GM21737 (cell line): Measurements from ENCODE around the gene SASS6.

Source experiments
- ATAC-seq: cut with Tn5 transposase; IDR thresholded peaks from one replicate; pipeline ENCODE4 v1.9.1; 2021; ENCODE audit warnings: mild to moderate bottlenecking, moderate library complexity; ENCODE audit not compliant: unreplicated experiment

SASS6 gene

DNA sequence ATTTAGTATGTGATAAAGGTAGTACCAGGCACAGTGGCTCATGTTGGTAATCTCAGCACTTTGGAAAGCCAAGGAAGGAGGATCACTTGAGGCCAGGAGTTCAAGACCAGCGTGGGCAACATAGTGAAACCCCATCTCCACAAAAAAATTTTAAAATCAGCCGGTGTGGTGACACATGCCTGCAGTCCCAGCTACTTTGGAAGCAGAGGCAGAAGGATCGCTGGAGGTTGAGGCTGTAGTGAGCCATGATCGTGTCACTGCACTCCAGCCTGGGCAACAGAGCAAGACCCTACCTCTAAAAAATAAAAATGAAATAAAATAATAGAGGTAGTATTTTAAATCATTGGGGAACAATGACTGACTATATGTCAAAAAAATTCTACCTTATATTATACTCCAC, 17.2 kb downstream of the SASS6 start:
- ATAC-seq: no peak

DNA sequence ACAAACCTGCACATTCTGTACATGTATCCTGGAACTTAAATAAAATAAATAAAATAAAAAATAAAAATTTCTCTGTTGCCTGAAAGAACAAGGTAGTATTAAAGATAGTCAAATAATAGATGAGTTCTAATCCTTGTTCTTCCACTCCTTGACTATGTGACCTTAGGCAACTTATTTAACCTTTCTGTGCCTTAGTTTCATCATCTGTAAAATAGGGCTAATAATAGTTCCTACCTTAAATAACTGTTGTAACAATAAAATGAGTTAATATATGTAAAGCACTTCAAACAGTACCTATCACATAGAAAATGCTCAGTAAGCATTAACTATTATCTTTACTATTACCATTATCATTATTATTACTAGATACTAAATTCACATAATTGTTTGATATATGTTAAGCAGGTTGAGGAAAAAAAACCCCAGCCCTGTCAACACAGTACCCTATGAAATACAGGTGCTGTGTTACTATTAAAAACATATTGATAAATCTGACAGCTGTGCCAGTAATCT, 23.1 kb downstream of the SASS6 start:
- no peak for ATAC-seq

DNA sequence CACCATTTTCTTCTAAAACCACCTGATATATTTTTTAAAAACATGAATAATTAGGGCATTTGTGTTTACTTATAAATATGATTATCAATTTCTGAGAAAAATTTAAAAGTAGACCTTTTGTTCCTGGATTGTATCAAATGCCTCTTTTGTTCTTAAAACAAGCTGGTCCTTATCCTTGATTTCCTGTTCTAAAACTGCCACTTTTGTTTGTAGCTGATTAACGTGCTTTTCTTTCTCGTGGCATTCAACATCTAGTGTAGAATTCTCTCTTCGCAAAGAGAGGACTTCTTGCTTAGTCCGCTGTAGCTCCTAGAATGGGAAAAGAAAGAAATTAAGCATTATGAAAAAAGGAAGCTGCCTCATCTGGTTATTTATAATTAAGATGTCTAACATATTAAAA, 25.0 kb downstream of the SASS6 start:
- no peak for ATAC-seq

DNA sequence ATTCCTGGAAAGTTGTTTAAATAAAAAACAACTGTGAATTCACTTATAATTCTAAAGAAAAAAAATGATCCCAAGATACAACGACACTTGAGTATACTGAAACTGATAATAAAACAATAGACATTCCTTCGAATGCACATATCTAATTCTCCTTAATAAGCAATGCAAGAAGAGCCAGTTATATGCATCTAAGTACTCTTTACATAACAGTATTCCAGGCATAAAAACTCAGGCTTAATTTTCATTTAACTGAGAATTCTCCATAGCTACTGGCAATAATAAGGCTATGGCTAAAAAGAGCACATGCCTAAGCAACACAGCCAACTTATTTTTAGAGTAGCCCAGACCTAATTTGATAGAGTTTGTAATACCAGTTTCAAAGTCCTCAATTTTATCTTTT, 31.2 kb downstream of the SASS6 start:
- no peak for ATAC-seq

DNA sequence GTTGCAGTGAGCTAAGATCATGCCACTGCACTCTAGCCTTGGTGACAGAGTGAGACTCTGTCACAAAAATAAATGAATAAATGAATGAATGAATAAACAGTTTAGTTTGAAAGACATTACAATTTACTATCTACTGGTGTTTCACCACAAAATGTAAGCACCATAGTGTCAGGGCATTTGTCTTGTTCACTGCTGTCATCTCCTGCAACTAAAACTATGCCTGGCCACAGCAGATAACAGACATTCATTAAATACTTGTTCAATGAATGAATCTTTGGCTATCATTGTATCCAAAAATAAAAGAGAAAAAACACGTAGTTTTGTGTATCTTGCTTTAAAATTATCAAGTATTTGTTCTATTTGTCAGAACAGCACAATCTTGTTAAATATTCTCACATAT, 32.5 kb downstream of the SASS6 start:
- ATAC-seq: no peak

DNA sequence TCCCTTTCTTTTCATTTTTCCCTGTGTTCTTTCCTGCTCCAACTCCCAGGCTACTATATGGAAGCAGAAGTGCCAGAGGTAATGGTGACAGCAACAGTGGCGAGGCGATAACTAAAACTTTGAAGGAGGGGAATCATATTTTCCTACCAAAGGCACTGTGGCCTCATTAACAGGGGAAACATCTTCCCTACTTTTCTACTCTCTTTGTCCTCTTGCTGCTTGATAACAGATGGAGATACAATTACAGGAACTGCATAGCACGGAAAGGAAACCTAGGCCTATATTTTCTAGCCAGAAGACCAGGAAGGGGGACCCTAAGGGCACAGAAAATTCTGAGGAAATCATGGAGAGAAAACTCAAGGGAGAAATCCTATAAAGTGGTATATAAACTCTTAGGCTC, 42.3 kb downstream of the SASS6 start:
- ATAC-seq: no peak

DNA sequence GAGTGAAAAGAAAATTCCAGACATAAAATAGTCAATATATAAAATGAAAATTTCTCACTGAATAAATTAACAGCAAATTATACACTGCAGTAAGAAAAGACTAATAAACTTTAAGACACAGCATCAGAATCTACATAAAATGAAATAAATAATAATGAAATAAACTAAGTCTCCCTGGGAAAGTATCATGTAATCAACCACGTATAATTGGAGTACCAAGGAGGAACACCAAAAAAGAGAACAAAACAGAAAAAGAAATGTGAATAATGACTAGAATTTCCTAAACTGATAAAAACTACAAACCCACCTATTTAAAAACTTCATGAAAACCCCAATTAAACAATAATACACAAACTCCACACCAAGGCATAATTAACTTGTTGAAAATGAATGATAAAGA, 43.6 kb downstream of the SASS6 start:
- no peak for ATAC-seq

DNA sequence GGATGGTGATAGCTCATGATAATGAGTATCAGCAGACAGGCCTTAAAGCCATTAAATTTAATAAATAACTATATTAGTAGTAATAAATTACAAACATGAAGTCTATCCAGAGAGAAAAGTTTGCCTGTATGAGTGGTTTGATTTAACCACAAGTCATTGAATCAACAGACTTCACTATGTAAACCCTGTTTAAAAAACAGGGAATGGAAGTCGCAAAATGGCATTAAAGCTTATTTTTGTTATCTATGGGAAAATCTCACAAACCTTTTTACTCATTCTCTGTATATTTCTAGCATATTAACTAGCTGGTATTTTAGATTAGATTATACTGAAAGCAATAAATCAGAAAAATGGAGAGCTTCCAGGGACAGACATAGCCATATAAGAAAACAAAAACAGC, 45.3 kb downstream of the SASS6 start:
- ATAC-seq: no peak

DNA sequence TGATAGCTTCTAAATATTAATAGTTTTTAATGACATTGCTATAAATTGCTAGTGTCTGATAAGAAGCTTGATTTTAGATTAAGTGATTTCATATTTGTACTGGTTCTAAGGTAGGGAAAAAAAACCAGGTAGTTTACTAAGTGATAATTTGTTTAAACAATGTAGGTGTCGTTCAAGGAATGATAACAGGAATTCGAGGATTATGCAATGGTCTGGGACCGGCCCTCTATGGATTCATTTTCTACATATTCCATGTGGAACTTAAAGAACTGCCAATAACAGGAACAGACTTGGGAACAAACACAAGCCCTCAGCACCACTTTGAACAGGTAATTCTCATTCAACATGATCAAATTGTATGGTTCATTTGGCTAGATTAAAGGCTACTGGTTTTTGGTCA, 52.4 kb downstream of the SASS6 start:
- ATAC-seq: no peak

DNA sequence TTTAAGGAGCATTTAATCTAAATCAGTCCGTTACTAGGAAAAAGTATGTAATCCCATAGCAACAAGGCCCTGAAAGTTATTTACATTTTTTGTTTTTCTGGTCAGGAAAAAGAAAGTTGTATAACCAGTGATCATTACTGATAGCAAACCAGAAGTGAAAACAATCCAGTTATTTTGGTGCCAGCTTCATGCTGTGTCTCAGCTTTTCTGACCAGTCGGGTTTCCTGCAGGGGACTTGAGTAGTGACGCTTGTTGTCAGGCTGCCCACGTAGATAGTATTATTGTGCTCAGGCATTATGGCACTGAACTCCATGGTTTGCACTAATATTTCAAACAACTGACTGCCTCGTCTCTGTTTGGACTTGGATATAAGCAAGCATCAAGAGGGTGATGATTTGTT, 55.2 kb downstream of the SASS6 start:
- peak; percentile 33 for ATAC-seq

DNA sequence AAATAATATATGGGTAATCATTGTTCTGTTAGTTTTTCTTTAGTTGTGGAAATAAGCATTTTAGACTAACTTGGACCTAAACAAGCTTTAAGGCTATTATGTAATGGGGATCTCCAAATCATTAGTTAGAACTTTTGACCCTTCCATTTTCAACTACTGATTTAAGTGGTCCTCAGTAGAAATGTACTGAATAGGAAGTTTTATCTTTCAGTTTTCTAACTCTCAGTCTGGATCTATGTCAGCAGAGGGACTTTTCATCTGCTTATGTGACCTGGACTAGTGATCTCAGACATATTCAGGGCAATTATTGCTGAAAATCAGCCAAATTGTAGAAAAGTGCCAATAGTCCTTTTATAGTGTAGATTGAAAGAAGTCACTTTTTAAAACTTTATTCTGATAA, 56.0 kb downstream of the SASS6 start:
- peak; percentile 59 for ATAC-seq

DNA sequence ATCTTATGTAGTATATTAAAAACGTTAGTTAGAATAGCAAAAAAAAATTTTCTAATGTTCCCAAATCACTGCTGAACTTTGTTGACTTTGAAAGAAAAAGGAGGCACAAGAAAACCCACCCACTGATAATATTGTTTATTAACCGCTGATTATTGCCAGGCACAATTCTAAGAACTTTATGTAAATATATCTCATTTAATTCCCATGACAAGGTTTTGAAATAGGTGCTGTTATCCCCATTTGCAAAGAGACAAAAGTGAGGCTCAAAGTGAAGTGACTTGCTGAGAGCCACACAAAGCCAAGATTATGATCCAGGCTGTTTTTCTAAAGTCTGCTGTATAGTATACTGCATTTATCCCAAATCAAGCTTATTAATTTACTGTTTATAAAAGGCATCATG, 56.4 kb downstream of the SASS6 start:
- no peak for ATAC-seq

DNA sequence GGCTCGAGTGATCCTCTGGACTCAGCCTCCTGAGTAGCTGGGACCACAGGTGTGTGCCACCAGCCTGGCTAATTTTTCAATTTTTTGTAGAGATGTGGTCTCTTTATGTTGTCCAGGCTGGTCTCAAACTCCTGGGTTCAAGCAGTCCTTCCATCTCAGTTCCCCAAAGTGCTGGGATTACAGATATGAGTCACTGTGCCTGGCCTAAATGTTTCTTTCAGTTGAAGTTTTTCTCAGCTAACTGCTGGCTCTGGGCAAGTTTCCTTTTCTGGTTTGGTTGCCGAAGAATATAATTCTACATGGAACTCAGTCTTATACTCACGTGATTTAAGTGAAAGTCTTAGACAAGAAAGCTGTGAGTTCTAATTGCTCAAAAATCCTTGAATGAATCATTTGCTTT, 57.0 kb downstream of the SASS6 start:
- ATAC-seq: no peak

DNA sequence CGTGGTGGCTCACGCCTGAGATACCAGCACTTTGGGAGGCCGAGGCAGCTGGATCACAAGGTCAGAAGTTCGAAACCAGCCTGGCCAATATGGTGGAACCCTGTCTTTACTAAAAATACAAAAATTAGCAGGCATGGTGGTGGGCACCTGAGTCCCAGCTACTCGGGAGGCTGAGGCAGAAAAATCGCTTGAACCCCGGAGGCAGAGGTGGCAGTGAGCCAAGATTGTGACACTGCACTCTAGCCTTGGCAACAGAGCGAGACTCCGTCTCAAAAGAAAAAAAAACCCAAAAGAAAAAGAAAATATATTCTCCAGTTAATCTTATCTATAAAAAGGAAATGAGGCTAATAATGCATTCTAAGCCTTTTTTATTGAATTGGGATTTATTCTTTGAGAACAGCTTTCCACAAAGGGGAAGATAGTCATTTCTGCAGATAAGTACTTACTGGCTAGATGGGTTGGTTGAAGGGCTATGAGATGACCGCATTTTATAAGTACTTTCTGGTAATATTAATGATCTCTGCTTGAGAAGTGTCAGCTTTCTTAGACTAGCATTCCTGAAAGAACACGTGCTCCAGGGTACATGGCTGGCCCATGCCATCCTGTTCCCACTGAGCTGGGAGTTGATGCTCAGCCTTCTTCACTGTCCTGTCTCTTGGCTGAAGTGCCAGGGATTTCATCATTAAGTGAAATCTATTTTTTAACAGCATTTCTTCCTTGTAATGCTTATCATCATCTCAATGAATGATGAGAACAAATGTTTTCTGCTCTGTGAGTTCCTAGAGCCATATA, 57.9 kb downstream of the SASS6 start:
- no peak for ATAC-seq

DNA sequence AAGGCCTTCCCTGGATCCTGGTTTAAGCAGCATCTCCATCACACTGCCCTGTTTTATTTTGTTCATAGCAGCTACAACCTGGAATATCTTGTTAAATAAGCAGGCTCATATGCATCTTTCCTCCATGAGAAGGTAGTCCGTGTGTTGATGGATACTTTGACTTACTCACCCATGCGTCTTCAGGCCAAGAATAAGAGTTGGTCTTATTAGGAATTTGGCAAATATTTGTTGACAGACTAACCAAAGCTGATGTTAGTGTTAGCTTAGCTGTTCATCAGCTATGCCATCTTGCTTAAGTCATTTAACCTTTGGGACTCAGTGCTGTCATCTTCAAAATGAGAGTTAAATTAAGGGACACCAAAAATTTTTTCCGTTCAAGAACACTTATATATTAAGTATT, 59.2 kb downstream of the SASS6 start:
- no peak for ATAC-seq

DNA sequence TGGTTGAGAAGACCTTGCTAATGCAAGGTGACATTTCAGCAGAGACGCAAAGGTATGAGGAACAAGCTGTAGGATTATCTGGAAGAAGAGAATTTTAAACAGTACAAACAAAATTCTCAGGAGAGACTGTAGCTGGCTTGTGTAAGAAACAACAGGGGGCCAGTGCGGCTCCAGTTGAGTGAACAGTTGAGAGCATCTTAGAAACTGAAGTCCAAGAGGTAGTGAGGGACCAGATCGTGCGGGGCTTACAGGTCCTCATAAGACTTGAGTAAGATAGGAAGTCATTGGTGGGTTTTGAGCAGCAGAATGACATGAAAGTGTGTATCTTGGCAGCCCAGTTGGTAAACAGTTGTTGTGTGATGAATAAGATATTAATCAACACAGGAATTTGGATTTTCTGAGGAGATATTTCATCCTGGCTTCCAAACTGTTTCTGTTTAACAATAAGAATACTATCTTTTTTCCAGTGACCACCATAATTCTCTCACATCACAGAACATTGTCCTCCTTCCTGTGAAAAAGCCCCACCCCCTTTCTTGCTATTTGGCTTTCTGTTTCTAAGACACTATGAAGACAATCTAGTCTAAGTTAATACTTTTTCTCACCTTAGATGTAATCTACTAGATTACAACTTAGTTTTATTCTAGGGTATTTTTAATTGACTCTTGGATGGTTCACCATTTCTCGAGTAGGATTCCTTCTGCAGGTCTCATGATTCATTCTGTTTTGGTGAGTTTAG, 62.4 kb downstream of the SASS6 start:
- ATAC-seq: no peak

DNA sequence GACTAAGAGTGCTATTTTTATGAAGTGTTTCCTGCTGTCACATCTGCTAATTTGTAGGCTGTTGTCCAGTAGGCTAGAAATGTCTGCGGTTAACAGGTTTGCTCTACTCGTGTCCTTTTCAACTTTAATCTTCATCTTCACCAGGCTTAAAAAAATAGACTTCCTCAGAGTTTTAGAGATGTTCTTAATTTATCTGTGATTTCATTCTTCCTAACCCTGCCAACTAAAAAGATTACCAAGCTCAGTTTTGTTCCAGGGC, 66.8 kb downstream of the SASS6 start:
- no peak for ATAC-seq

DNA sequence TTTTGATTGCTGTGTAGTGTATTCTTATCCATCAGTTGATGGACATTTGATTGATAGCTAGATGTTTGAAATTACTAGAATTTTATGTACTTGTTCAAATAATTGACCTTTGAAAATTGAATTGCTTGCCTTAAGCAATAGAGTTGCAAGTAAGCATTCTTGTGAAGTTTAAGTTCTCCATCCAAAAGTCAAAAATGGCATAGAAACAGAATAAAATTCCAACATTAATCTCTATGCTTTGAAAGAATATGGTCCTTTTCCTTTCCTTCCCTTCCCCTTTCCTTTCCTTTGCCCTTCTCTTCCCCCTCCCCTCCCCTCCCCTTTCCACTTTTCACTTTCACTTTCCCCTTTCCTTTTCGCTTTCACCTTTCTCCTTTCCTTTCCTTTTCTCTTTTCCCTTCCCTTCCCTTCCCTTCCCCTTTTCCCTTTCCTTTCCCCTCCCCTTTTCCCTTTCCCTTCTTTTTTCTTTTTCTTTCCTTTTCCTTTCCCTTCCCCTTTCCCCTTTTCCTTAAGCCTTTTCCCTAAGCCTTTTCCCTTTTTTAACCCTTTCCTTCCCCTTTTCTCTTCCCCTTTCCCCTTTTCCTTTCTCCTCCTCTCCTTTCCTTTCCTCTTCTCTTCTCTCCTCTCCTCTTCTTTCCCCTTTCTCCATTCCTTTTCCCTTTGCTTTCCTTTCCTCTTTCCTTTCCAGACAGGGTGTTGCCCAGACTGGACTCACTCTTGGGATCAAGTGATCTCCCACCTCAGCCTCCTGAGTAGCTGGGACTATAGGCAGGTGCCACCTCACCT, 67.4 kb downstream of the SASS6 start:
- no peak for ATAC-seq

DNA sequence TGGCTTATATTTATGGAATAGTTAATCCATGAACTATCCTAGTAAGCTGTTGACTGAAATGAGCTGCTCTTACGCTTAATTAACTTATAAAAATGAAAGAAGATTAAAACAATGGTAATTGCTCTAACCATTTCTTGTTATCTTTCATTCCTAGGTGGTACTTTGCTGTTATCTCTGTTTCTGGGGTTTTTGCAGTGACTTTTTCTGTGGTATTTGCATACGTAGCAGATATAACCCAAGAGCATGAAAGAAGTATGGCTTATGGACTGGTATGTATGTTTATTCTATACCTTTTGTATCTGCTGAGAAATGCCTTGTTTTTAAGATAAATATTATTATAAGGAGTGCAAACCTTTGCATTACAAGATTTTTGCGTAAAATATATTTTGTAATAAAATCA, 71.0 kb downstream of the SASS6 start:
- no peak for ATAC-seq

DNA sequence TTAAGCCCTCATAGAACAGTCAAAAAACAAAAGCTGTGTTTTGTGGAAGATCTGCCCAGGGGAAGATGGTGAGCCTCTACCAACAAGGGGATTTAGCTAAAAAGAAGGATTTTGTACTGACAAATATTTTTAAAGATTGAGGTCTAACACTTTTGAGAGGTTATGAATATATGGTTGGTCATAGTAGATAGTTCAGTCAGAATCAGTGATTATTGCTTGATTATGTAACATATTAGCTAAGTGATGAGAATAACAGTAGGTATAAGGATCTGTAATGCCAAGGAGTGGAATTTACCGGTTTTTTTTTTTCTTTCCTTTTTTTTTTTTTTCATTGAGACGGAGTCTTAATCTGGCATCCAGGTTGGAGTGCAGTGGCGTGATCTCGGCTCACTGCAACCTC, 79.0 kb downstream of the SASS6 start:
- no peak for ATAC-seq

DNA sequence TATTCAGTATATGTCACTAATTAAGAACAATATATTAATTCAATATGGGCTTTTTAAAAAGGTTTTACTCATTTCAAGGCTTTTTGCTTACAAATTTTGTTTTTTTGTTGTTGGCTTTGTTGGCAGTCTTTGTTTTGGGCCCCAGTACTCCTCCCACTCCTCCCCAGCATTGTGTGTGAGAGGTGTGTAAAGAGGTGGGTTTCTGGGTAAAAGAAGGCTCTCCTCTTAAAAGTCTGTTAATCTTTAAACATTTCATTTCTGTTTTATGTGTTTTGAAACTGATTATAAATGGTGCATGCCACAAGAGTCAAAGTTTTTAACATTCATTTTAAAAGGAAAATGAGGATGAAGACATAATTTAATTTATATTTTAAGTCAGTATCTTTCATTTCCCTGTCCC, 79.6 kb downstream of the SASS6 start:
- ATAC-seq: no peak

DNA sequence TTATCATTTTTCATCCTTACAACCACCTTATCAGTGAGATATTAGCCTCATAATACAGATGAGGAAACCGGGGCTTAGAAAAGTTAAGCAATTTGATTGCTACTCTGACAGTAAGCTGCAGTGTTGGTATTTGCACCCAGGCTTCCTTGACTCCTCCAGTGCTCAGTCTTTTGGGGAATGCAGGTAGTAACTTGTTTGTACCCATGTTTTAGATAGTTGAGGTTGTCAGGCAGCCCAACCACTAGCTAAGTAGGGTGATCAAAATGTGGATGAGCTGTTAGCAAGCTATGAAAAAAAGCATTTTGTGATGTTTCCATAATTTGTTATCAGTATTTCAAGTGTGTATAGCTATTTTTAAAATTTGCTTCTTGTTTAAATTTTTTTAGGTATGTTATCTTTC, 80.8 kb downstream of the SASS6 start:
- no peak for ATAC-seq
